SK-N-MC (cell line): ENCODE results near the gene TMPRSS9.

Source experiments
- DNase-seq: peaks from one replicate; pipeline ENCODE4 v3.0.0-alpha.2; 2011; ENCODE audit warnings: low read depth, low spot score
- H3K27ac ChIP-seq: fragments of 200-600 bp; sonication (generic); 2 replicates; pipeline ENCODE4 v1.5.1; 2016; ENCODE audit warnings: mixed run types
- H3K36me3 ChIP-seq: fragments of 200-600 bp; sonication (generic); 2 replicates; pipeline ENCODE4 v1.6.1; 2017; ENCODE audit warnings: antibody characterized with exemption, low read length, mixed read lengths; ENCODE audit not compliant: insufficient read depth
- H3K4me3 ChIP-seq: fragments of 200-600 bp; sonication (generic); 2 replicates; pipeline ENCODE4 v1.5.1; 2016
- H3K9ac ChIP-seq: fragments of 200-600 bp; sonication (generic); 2 replicates; pipeline ENCODE4 v1.8.0; 2017; ENCODE audit warnings: mixed run types, mixed read lengths; ENCODE audit not compliant: insufficient read length
- H3K9me3 ChIP-seq: fragments of 200-600 bp; sonication (generic); 2 replicates; pipeline ENCODE4 v1.6.1; 2017; ENCODE audit warnings: low read depth, mild to moderate bottlenecking, antibody characterized with exemption, low read length, moderate library complexity, mixed read lengths
- EZH2 ChIP-seq: fragments of 200-600 bp; sonication (generic); IDR thresholded peaks from one replicate; pipeline ENCODE4 v1.6.1; 2017; ENCODE audit warnings: antibody characterized with exemption
- FOXP2 ChIP-seq: optimal IDR thresholded peaks from 2 replicates; pipeline ENCODE3; 2011; ENCODE audit warnings: mild to moderate bottlenecking, moderate library complexity; ENCODE audit not compliant: insufficient read depth; ENCODE audit errors: extremely low read length, control extremely low read depth
- POLR2AphosphoS5 ChIP-seq: IDR thresholded peaks from 2 replicates; pipeline ENCODE4 v1.6.1; 2012; ENCODE audit warnings: mild to moderate bottlenecking, low read depth, low read length, borderline replicate concordance

The TMPRSS9 gene

GRCh38 chr19:2449019-2449418, 89.0 kb downstream of the TMPRSS9 start:
- H3K4me3 ChIP-seq = no peak overlapping the region
- no peak for TF ChIP-seq EZH2
- TF ChIP-seq FOXP2 = no peak
- TF ChIP-seq POLR2AphosphoS5 = no peak
- H3K27ac ChIP-seq = no peak overlapping the region
- no peak for DNase-seq
- no peaks in the 10 kb centered on the region for H3K9me3 ChIP-seq
- peaks cover 14% of the 10 kb centered on the region; the same call in 1 of the 2 replicates for H3K36me3 ChIP-seq
- H3K9ac ChIP-seq = no peak overlapping the region

GRCh38 chr19:2451138-2451537, 91.1 kb downstream of the TMPRSS9 start:
- Histone ChIP-seq H3K4me3 (no peak overlapping the region), H3K9me3 (no peaks in the 10 kb centered on the region), H3K9ac (no peak overlapping the region), H3K27ac (no peak overlapping the region), H3K36me3 (peaks cover 14% of the 10 kb centered on the region; the same call in 1 of the 2 replicates)
- TF ChIP-seq EZH2 (no peak), POLR2AphosphoS5 (no peak)
- DNase-seq = no peak

GRCh38 chr19:2451741-2452140, 91.7 kb downstream of the TMPRSS9 start:
- H3K4me3 ChIP-seq = no peak overlapping the region
- peaks cover 14% of the 10 kb centered on the region; the same call in 1 of the 2 replicates for H3K36me3 ChIP-seq
- no peak for DNase-seq
- H3K9me3 ChIP-seq = no peaks in the 10 kb centered on the region
- H3K9ac ChIP-seq = no peak overlapping the region
- H3K27ac ChIP-seq = no peak overlapping the region
- TF ChIP-seq EZH2 = no peak
- TF ChIP-seq FOXP2 = no peak
- no peak for TF ChIP-seq POLR2AphosphoS5

- no peak overlapping the region for H3K9ac ChIP-seq
- no peaks in the 10 kb centered on the region for H3K9me3 ChIP-seq
- H3K36me3 ChIP-seq = peaks cover 14% of the 10 kb centered on the region; the same call in 1 of the 2 replicates
- no peak for TF ChIP-seq FOXP2
- TF ChIP-seq EZH2 = no peak
- no peak for TF ChIP-seq POLR2AphosphoS5
- no peak overlapping the region for H3K4me3 ChIP-seq
- DNase-seq = no peak
- no peak overlapping the region for H3K27ac ChIP-seq
Measured at GRCh38 chr19:2453431-2454025, 93.5 kb downstream of the TMPRSS9 start.

GRCh38 chr19:2454199-2454961, 94.3 kb downstream of the TMPRSS9 start:
- Histone ChIP-seq H3K4me3 (peak overlapping the region; percentile 93; the same call in 1 of the 2 replicates), H3K27ac (0 out of 2 replicates have a peak overlapping the region, but pooled peaks have one; percentile 31), H3K9me3 (no peaks in the 10 kb centered on the region), H3K9ac (no peak overlapping the region), H3K36me3 (peaks cover 14% of the 10 kb centered on the region; the same call in 1 of the 2 replicates)
- TF ChIP-seq FOXP2 = no peak
- TF ChIP-seq EZH2 = no peak
- TF ChIP-seq POLR2AphosphoS5 = no peak
- DNase-seq = no peak

- Histone ChIP-seq H3K27ac (peak overlapping the region; percentile 36; the same call in 1 of the 2 replicates), H3K9me3 (no peaks in the 10 kb centered on the region), H3K36me3 (peaks cover 12% of the 10 kb centered on the region; the same call in 1 of the 2 replicates), H3K9ac (peak overlapping the region; percentile 98), H3K4me3 (peak overlapping the region; percentile 93)
- TF ChIP-seq FOXP2 (no peak), EZH2 (no peak), POLR2AphosphoS5 (no peak)
- no peak for DNase-seq
Measured at GRCh38 chr19:2454962-2455850, 95.1 kb downstream of the TMPRSS9 start.

- H3K36me3 ChIP-seq = peaks cover 5% of the 10 kb centered on the region; the same call in 1 of the 2 replicates
- H3K9ac ChIP-seq = peak overlapping the region; percentile 98
- peak overlapping the region; percentile 68 for H3K27ac ChIP-seq
- no peak for DNase-seq
- TF ChIP-seq FOXP2 = no peak
- TF ChIP-seq POLR2AphosphoS5 = no peak
- no peak for TF ChIP-seq EZH2
- no peaks in the 10 kb centered on the region for H3K9me3 ChIP-seq
- H3K4me3 ChIP-seq = peak overlapping the region; percentile 93
Measured at GRCh38 chr19:2455851-2456570, 95.9 kb downstream of the TMPRSS9 start.
